ENCODE data around the gene ACTRT2. TPM values are rescaled to one million over a fixed set of nuclear protein-coding genes. Genes with fewer than 3 reads are reported as not detected.
A peak's percentile ranks its signal among the peaks of the same experiment; 100 is the strongest.

The ACTRT2 gene
- total and polyA plus RNA-seq, 7 donors: not detected

GRCh38 chr1:3065797-3066196 lies 44.5 kb downstream of the ACTRT2 start:
- no peaks in the 10 kb centered on the region for H3K9me3 ChIP-seq
- H3K36me3 ChIP-seq: no peaks in the 10 kb centered on the region
- DNase-seq: peak; percentile 14
- TF ChIP-seq, protein P1, sequence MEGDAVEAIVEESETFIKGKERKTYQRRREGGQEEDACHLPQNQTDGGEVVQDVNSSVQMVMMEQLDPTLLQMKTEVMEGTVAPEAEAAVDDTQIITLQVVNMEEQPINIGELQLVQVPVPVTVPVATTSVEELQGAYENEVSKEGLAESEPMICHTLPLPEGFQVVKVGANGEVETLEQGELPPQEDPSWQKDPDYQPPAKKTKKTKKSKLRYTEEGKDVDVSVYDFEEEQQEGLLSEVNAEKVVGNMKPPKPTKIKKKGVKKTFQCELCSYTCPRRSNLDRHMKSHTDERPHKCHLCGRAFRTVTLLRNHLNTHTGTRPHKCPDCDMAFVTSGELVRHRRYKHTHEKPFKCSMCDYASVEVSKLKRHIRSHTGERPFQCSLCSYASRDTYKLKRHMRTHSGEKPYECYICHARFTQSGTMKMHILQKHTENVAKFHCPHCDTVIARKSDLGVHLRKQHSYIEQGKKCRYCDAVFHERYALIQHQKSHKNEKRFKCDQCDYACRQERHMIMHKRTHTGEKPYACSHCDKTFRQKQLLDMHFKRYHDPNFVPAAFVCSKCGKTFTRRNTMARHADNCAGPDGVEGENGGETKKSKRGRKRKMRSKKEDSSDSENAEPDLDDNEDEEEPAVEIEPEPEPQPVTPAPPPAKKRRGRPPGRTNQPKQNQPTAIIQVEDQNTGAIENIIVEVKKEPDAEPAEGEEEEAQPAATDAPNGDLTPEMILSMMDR (IDR thresholded peaks at IDR 0.05): no peak
- TF ChIP-seq POLR2AphosphoS5 (IDR thresholded peaks at IDR 0.05) (no peak), POLR2A (IDR thresholded peaks at IDR 0.05) (no peak), EP300 (IDR thresholded peaks at IDR 0.05) (no peak)
- no peak overlapping the region for H3K27ac ChIP-seq
- peaks cover 69 to 93% (median 86%) of the 10 kb centered on the region in 3 donors for H3K27me3 ChIP-seq
- 80% methylated on average over 7 of the region's 7 CpGs for WGBS, 2 donors
- peaks cover 0 to 49% (median 44%) of the 10 kb centered on the region in 4 donors for H3K4me1 ChIP-seq
- intact Hi-C loops (cut with DNase I): loop anchor here (5.0 kb wide), 1 partner anchor 217 kb away; no protein-coding TSS in a partner anchor
- H3K4me3 ChIP-seq: no peak overlapping the region

DNA sequence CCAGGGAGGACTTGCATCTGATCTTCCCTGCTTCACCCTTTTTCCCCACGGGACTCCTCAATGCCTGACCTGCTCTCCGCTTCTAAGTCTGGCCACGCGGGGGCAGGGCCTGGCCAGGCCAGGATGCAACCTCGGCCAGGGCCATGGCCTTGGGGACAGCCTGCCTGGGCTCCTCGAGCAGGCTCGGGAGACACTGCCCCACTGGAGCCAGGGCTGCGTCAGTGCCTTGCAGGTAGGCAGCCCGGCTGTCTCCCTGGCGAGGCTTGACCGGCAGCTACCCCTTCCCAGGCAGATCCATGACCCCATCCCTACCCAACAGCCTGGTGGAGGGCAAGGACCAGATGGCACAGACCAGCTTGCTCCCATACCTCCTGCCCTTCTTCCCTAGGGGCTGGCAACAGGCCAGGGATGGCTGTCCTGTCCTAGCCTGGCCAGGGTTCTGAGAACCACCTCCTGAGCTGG lies 45.0 kb downstream of the ACTRT2 start:
- no peak for TF ChIP-seq POLR2A (IDR thresholded peaks at IDR 0.05)
- TF ChIP-seq EP300 (IDR thresholded peaks at IDR 0.05): no peak
- TF ChIP-seq, protein P1 (IDR thresholded peaks at IDR 0.05): peak in 2 of 4 experiments; percentile 13 to 14
- WGBS, 2 donors: 63 to 76% methylated on average over 11 of the region's 11 CpGs
- Histone ChIP-seq H3K36me3 (no peaks in the 10 kb centered on the region), H3K4me1 (peaks cover 0 to 54% (median 48%) of the 10 kb centered on the region in 4 donors), H3K27ac (no peak overlapping the region), H3K4me3 (no peak overlapping the region), H3K27me3 (peaks cover 73 to 93% (median 87%) of the 10 kb centered on the region in 3 donors), H3K9me3 (no peaks in the 10 kb centered on the region)
- intact Hi-C loops (cut with DNase I): loop anchor here (5.0 kb wide), 1 partner anchor 216 kb away; no protein-coding TSS in a partner anchor
- peak; percentile 58 for DNase-seq

DNA sequence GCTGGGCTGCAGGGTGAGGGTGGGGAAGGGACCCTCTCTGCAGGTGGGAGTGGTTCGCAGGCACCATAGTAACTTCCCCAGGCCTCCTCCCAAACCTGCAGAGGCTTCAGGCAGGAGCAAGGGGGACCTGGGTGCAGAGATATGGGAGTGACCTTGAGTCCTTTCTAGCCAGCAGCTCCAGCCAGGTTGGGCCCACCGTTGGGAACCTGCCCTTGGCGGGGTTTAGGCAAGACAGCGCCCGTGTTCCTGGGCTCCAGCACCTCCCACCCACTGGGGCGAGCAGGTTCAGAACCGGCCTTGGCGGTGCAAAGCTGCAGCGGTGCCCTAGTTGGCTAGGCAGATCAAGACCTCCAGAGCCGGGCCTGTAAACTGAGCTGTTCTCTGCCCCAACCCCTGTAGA lies 45.6 kb downstream of the ACTRT2 start:
- H3K9me3 ChIP-seq: no peaks in the 10 kb centered on the region
- H3K4me1 ChIP-seq: peaks cover 0 to 55% (median 50%) of the 10 kb centered on the region in 4 donors
- H3K36me3 ChIP-seq: no peaks in the 10 kb centered on the region
- peak; percentile 54 for DNase-seq
- H3K4me3 ChIP-seq: no peak overlapping the region
- no peak for TF ChIP-seq POLR2A (IDR thresholded peaks at IDR 0.05)
- TF ChIP-seq, protein P1 (IDR thresholded peaks at IDR 0.05): no peak
- no peak for TF ChIP-seq EP300 (IDR thresholded peaks at IDR 0.05)
- no peak for TF ChIP-seq POLR2AphosphoS5 (IDR thresholded peaks at IDR 0.05)
- WGBS, 2 donors: 78 to 81% methylated on average over 10 of the region's 10 CpGs
- intact Hi-C loops (cut with DNase I): loop anchor here (5.0 kb wide), 1 partner anchor 215 kb away; no protein-coding TSS in a partner anchor
- no peak overlapping the region for H3K27ac ChIP-seq
- peaks cover 74 to 93% (median 87%) of the 10 kb centered on the region in 3 donors for H3K27me3 ChIP-seq

- H3K4me1 ChIP-seq: peaks cover 0 to 55% (median 50%) of the 10 kb centered on the region in 4 donors
- peaks cover 74 to 93% (median 87%) of the 10 kb centered on the region in 3 donors for H3K27me3 ChIP-seq
These were observed 46.0 kb downstream of the ACTRT2 start for GRCh38 chr1:3067301-3067670.

More at GRCh38 chr1:3067301-3067670, 46.0 kb downstream of the ACTRT2 start:
- no peak overlapping the region for H3K27ac ChIP-seq
- no peaks in the 10 kb centered on the region for H3K9me3 ChIP-seq
- peak; percentile 48 for DNase-seq
- intact Hi-C loops (cut with DNase I): loop anchor here (5.0 kb wide), 1 partner anchor 215 kb away; no protein-coding TSS in a partner anchor
- TF ChIP-seq POLR2AphosphoS5 (IDR thresholded peaks at IDR 0.05): no peak
- TF ChIP-seq, protein P1 (IDR thresholded peaks at IDR 0.05): no peak
- TF ChIP-seq POLR2A (IDR thresholded peaks at IDR 0.05): no peak
- no peak for TF ChIP-seq EP300 (IDR thresholded peaks at IDR 0.05)
- no peaks in the 10 kb centered on the region for H3K36me3 ChIP-seq
- 40 to 51% methylated on average over 29 of the region's 29 CpGs for WGBS, 2 donors
- peak overlapping the region in 1 of 4 donors; percentile 31 for H3K4me3 ChIP-seq

All from sigmoid colon (tissue), 7 donors.